ENCODE results near the gene BTBD2.

DNA sequence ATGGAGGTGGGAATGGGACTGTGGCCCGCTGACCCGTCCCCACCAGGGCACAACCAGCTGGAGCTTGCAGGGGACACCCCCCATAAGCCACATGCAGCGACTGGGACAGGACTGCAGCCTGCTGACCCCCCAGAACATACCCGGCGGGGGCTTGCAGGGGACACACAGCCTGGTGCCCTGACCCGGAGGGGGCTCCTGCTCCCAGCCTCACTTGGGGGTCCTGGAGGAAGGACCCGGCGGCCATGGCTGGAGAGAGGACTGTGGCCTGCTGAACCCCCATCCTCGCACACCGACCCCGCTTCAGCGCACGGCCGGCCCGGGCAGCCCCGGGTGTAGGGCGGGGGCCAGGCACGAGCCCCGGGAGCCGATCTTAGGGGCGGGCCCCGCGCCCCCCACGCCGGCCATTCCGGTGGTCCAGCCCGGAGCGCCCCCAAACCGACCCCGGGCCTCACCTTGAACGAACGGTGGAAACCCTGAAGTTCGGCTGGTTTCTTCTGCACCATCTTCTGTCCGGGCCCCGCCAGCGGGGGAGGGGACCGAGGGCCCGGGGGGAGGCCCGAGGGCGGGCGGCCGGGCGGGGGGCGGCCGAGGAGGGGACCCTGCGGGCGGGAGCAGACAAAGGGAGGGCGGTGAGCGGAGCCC, 35.0 kb upstream of the BTBD2 start:
- TF ChIP-seq NRF1 (IDR thresholded peaks at IDR 0.05; ENCODE audit: low read depth, low read length) (no peak), POLR2A (IDR thresholded peaks at IDR 0.05; ENCODE audit: control extremely low read depth in 1 of 2, low read depth in 2 of 2, low read length in 2 of 2) (no peak), ASH2L (IDR thresholded peaks at IDR 0.05; ENCODE audit: low read length) (no peak), TAF1 (IDR thresholded peaks at IDR 0.05; ENCODE audit: low read depth, low read length) (no peak), ZNF274 (IDR thresholded peaks at IDR 0.05; ENCODE audit: borderline replicate concordance, extremely low read depth, low read length) (no peak), RBBP5 (IDR thresholded peaks at IDR 0.05; ENCODE audit: borderline replicate concordance, low read depth, low read length) (no peak), SIN3A (conservative IDR thresholded peaks at IDR 0.05 in 1 of 2, IDR thresholded peaks at IDR 0.05 in 1 of 2; ENCODE audit: low read depth in 1 of 2, low read length in 2 of 2) (no peak), EZH2 (IDR thresholded peaks at IDR 0.05; ENCODE audit: low read depth, low read length, severe bottlenecking) (no peak)
- TF ChIP-seq, protein P1, sequence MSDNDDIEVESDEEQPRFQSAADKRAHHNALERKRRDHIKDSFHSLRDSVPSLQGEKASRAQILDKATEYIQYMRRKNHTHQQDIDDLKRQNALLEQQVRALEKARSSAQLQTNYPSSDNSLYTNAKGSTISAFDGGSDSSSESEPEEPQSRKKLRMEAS (IDR thresholded peaks at IDR 0.05), result no peak
- TF ChIP-seq, protein P2, sequence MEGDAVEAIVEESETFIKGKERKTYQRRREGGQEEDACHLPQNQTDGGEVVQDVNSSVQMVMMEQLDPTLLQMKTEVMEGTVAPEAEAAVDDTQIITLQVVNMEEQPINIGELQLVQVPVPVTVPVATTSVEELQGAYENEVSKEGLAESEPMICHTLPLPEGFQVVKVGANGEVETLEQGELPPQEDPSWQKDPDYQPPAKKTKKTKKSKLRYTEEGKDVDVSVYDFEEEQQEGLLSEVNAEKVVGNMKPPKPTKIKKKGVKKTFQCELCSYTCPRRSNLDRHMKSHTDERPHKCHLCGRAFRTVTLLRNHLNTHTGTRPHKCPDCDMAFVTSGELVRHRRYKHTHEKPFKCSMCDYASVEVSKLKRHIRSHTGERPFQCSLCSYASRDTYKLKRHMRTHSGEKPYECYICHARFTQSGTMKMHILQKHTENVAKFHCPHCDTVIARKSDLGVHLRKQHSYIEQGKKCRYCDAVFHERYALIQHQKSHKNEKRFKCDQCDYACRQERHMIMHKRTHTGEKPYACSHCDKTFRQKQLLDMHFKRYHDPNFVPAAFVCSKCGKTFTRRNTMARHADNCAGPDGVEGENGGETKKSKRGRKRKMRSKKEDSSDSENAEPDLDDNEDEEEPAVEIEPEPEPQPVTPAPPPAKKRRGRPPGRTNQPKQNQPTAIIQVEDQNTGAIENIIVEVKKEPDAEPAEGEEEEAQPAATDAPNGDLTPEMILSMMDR (IDR thresholded peaks at IDR 0.05; ENCODE audit: control extremely low read depth in 1 of 3, insufficient read depth in 1 of 3, low read depth in 1 of 3, low read length in 3 of 3), result no peak
